SK-N-SH (cell line): ENCODE data around the gene EXOC1.

Experiments
- CTCF ChIP-seq: fragments of 200-600 bp; sonication (generic); IDR thresholded peaks from 2 replicates; pipeline ENCODE4 v1.6.1; 2017; ENCODE audit warnings: antibody characterized with exemption, mild to moderate bottlenecking, moderate library complexity
- EP300 ChIP-seq, 2 experiments: IDR thresholded peaks; 2 replicates each; pipeline versions ENCODE4 v1.4.0 to v1.6.1; 2012; ENCODE audit warnings: borderline replicate concordance in 1 of 2, low read depth in 1 of 2, low read length in 1 of 2
- EZH2phosphoT487 ChIP-seq: fragments of 200-600 bp; sonication (generic); IDR thresholded peaks from 2 replicates; pipeline ENCODE4 v1.6.1; 2017; ENCODE audit warnings: low read depth, mixed run types, mild to moderate bottlenecking, antibody characterized with exemption, moderate library complexity, borderline replicate concordance
- FOXM1 ChIP-seq: IDR thresholded peaks from 2 replicates; pipeline ENCODE4 v1.4.0; 2012; ENCODE audit warnings: low read depth, mild to moderate bottlenecking
- JUND ChIP-seq: IDR thresholded peaks from 2 replicates; pipeline ENCODE4 v1.4.0; 2012
- MAX ChIP-seq: IDR thresholded peaks from 2 replicates; pipeline ENCODE4 v1.4.0; 2012; ENCODE audit warnings: low read depth
- POLR2AphosphoS5 ChIP-seq: IDR thresholded peaks from 2 replicates; pipeline ENCODE4 v1.6.1; 2012; ENCODE audit warnings: low read depth, low read length
- RFX5 ChIP-seq: IDR thresholded peaks from 2 replicates; pipeline ENCODE4 v1.6.1; 2012; ENCODE audit warnings: mild to moderate bottlenecking, improper control_type of control experiment, low read length
- RXRA ChIP-seq: IDR thresholded peaks from 2 replicates; pipeline ENCODE4 v1.4.0; 2012; ENCODE audit warnings: low read depth, mild to moderate bottlenecking, borderline replicate concordance
- YY1 ChIP-seq: IDR thresholded peaks from 2 replicates; pipeline ENCODE4 v1.4.0; 2012; ENCODE audit warnings: low read depth, mild to moderate bottlenecking
- ZBTB33 ChIP-seq: IDR thresholded peaks from 2 replicates; pipeline ENCODE4 v1.4.0; 2012; ENCODE audit warnings: low read depth, borderline replicate concordance

GRCh38 chr4:55912249-55912648 lies 58.8 kb downstream of the EXOC1 start:
- TF ChIP-seq EP300 (IDR thresholded peaks at IDR 0.05; ENCODE audit: borderline replicate concordance in 1 of 2, low read depth in 1 of 2, low read length in 1 of 2) (no peak), JUND (no peak), CTCF (no peak), MAX (no peak), FOXM1 (no peak), ZBTB33 (no peak), POLR2AphosphoS5 (no peak), RFX5 (no peak), YY1 (no peak), RXRA (no peak), EZH2phosphoT487 (no peak)
